Measurements from ENCODE around the gene CD248.

The CD248 gene

DNA sequence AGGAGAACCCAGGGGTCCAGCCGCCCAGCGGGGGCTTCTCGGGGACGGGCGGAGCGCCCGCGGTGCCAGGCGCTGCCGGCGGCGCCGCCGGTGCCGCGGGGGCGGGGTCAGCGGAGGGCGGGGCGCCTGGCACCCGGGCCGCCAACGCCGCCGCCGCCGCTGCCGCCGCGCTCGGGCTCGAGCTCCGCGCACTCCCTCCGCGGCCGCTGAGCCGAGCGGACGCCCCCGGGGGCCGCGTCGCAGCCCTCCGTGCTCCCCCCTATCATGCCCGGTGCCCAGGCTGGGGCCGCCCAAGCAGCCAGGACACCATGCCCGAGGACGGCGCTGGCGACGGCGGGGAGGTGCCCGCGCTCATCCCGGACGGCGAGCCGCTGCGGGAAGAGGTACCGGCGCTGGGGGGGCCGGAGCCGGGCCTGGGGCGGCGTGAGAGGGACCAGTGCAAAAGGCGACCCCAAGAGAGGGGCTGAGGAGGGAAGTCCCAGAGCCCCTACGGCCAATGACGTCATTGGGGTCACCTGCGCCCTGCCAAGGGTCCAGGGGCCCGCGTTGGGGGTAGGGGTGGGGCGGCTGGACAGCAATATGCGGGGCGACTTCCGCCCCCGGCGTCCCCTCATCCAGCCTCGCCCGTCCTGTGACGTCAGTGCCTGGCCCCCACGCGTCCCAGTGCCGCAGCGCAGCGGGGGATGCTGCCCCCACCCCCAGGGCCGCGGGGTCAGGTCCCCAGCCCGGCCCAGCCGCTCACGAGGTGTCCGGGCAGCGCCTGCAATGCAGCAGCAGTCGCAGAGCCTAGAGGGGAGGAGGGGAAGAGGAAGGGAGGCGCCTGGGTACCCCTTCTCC, 24.9 kb downstream of the CD248 start, which contains the start of gene TMEM151A:
TMEM151A (plus strand) TSS at position 189 of the 837 bp plus-strand sequence; CDS start at position 309, 120 bp downstream.
- in situ Hi-C loops (cut with HindIII; ENCODE audit: low sequenced_read_pairs), result no loop called here

DNA sequence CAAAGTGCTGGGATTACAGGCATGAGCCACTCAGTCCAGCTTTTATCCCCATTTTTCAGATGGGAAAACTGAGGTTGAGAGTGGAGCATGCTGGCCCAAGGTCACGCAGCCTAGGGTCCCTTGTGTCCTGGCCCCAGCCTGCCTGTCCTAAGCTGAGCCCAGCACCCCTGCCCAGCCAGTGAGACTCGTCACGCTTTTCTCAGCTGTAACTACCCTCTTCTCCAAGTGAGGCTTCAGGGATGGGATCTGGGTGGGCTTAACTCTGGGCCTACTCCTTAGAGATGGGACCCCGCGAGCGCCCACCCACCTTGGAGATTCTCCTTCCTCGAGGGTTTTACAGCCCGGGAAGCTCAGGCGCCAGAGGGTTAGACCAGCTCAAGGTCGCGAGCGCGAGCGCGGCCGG, 25.5 kb downstream of the CD248 start:
- in situ Hi-C loops (cut with HindIII; ENCODE audit: low sequenced_read_pairs), result no loop called here

DNA sequence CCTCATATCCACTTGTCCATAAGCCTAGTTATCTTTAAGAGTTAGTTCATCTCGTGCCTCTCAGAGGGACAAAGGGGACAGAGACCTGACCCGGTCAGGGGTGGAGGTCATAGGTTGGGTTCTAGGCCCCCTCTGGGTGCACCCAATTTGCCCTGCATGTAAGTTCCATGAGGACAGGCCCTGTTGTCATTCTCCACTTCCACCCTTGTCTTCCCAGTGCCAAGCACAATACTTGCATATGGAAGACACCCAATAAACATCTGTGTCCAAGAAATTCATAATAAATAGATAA, 26.6 kb downstream of the CD248 start:
- in situ Hi-C loops (cut with HindIII; ENCODE audit: low sequenced_read_pairs), result no loop called here

DNA sequence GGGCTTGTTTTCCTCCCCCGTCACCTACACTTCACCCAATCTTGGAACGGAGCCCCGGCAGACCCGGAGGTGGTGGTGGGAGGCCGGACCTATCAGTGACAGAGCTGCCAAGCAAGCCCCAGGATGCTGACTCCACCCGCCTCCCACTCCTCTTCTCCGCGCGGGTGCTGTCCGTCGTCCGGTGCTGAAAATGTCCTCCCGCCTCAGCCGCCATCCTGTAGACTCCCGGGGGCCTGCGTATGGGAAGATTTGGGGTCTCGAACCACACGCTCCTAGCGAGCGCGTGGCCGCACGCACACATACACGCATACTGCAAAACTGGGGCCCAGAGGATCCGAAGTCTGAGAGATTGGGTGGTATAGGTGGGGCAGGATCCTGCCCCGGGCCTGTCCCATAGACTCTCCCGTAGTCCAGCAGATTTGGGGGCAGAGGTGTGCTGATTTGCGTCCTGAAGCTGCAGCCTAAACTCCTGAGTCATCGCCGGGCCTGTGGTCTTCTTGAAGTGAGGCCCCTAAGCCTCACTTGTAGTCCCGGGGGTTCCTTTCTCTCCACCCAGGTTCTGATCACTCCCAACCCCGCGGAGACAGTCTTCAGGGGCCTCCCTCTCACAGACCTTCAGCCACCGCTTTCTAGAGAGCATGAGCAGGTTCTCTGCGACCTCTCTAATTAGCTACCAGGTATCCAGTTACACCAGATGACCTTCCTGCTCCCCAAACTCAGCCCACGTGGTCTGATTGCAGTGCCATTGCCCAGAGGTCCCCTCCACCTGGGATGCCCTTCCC, 27.1 kb downstream of the CD248 start:
- in situ Hi-C loops (cut with HindIII; ENCODE audit: low sequenced_read_pairs), result no loop called here

DNA sequence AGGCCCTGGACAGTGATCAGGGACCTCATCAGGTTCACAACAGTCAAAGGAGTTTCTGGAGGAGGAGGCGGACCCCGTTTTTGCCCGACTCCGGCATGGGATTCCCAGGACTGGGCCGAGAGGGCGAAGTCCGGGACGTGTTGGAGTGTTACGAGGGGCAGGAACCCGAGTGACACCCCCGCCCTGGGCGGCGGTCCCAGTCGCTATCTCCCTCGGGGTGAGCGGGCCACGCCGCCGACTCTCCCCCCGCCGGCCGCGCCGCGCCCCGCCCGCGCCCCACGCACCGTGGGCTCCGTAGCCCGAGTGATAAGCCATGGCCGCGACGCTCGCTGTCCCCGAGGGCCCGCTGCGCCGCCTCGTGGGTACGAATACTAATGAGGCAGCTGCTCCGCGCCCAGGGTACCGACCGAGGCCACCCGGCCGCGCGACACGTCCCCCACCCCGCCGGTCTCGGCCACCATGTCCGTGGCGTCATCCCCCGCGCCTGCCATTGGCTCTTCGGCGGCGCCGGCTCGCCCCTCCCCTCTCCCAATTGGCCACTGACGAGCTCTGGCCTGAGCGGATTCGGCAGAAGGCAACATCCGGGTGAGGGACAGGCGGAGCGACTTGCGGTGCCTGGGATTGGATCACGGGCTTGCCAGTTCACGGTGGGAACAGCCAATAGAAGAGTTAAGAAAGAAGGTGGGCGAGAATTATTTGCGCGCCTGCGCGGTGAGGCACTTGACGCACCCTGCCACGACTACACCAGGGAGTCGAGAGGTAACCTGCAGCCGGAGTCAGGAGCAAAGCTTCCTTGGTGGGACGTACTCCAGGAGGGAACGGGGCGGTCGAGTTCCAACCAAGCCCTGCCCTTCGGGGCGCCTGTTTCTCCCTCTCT, 27.9 kb downstream of the CD248 start, which contains the start of gene YIF1A:
YIF1A (minus strand) TSS at position 473 of the 877 bp plus-strand sequence; CDS start at position 315, 158 bp downstream.
- in situ Hi-C loops (cut with HindIII; ENCODE audit: low sequenced_read_pairs), result no loop called here

GRCh38 chr11:66287889-66288670, 28.8 kb downstream of the CD248 start:
- in situ Hi-C loops (cut with HindIII; ENCODE audit: low sequenced_read_pairs), result no loop called here

DNA sequence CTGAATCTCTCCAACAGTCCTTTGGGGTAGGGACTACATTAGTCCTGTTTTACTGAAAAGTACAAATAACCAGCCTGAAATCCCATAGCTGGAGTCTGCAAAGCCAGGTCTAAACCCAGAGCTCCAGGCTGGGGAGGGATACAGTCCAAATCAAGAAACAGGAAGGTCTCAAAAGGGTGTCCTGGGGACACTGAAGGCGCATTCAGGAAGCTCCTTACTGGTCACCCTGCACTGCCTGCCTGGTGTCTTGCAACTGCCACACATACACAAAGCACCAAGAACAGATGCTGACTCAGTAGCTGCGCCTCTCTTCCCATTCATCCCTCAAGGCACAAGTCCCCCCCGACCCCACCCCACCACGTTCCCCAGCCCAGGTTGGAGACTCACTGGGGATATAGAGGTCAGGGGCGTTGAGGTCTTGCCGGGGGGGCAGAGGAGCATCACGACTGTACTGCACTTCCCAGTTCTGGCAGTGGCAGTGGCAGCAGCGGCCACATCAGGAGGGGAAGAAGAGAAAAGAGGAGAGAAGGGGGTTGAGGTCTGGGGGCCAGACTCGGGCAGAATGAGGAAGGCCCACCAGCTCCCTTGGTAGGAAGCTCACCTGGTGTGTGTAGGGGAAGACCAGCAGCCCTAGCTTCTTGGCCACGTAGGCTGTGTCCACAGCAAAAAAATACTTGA, 29.5 kb downstream of the CD248 start:
- in situ Hi-C loops (cut with HindIII; ENCODE audit: low sequenced_read_pairs), result no loop called here

DNA sequence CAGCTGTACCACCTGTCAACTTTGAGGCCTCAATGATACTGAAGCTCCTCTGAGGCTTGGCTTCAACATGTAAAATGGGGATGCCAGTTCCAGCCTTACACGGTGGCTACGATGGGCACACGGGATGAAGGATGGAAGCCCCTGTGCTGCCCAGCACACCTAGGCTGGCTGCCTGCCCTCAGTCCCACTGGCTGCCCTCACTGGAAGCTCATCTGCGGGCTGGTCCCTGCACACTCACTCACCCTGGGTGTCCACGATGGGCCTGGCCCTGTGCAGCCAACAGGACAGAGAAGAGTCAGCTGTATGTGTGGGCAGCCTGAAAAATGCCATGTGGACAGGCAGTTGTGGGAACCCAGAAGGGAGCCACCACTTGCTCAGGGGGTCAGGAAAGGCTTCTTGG, 30.1 kb downstream of the CD248 start:
- in situ Hi-C loops (cut with HindIII; ENCODE audit: low sequenced_read_pairs), result no loop called here

GRCh38 chr11:66285250-66285947, 31.4 kb downstream of the CD248 start:
- in situ Hi-C loops (cut with HindIII; ENCODE audit: low sequenced_read_pairs), result no loop called here

DNA sequence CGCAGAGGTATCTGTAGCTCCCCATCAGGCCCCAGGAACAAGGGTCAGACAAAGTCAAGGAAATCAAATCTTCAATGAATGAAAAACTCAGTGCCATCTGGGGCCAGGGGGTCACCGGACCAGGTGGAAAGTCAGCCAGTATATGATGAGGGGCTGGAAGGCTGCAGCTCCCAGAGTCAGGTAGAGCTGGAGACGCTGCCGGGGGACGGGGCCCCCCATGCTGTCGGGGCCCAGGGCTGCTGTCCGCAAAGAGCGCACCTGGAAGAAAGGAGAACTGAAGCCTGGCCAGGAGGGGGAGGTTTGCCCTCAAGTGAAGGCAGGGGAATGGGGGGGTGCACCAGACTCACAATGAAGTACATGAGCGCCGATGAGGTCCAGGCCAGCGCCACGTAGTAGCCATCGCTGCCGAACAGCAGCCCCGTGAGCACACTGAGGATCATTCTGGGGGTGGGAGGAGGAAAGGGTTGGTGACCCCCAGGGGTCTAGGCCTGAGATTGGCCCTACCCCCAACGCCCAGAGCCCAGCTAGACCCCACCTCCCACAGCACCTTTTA, 32.2 kb downstream of the CD248 start:
- in situ Hi-C loops (cut with HindIII; ENCODE audit: low sequenced_read_pairs), result no loop called here

GRCh38 chr11:66283461-66284105, 33.3 kb downstream of the CD248 start:
- in situ Hi-C loops (cut with HindIII; ENCODE audit: low sequenced_read_pairs), result no loop called here

GRCh38 chr11:66282468-66283455, 34.1 kb downstream of the CD248 start:
- in situ Hi-C loops (cut with HindIII; ENCODE audit: low sequenced_read_pairs), result no loop called here

DNA sequence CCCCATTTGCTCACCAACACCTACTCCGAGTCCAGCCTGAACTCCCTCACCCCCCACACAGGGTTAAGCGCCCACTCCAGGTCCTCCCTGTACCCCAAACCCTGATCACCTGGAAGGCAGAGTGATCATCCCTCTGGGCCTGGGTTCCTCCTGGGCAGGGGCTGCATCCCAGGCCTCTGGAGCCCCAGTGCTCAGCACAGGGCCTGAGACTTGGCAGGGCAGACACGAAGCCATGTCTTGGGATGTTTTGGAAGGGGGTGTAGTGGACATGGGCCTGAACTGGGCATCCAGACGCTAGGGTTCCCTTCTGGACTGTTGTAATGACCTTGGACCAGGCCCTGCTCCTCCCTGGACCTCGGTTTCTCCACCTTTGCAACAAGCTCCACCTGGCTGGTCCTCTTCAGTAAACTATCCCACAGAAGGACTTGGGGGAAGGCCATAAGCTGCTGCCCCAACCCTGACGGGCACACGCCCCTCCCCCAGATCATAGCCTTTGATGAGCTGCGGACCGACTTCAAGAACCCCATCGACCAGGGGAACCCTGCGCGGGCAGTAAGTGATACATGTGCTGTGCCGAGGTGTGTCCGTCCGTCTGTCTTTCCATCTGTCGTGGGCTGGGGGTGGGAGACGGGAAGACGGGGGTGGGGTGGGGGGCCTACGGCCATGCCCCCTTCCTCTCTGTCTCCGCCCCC, 34.9 kb downstream of the CD248 start:
- in situ Hi-C loops (cut with HindIII; ENCODE audit: low sequenced_read_pairs), result no loop called here

DNA sequence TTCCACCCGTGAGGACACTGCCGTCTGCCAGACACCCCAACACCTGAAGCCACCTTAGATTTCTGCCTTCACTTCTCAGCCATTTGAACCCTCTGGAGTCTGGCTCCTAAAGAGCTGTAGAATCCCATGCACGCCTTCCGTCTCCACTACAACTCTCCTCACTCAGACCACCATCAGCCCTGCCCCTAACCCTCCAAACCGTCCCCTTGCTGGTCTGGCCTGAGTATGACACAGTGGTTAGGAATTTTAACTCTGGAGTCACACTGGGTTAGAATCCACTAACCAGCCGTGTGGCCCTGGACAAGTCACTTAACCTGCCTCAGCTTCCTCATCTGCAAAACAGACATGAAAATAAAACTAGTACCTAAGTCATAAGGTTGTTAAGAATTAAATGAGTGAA, 35.8 kb downstream of the CD248 start:
- in situ Hi-C loops (cut with HindIII; ENCODE audit: low sequenced_read_pairs), result no loop called here

- in situ Hi-C loops (cut with HindIII; ENCODE audit: low sequenced_read_pairs), result no loop called here
Observed at GRCh38 chr11:66280428-66280827, 36.4 kb downstream of the CD248 start.

GRCh38 chr11:66279092-66279734, 37.6 kb downstream of the CD248 start:
- in situ Hi-C loops (cut with HindIII; ENCODE audit: low sequenced_read_pairs), result loop anchor here (10.0 kb wide), 1 partner anchor 56 kb away; the partner anchor contains the start of gene RIN1

Data from DLD1 (cell line).